HG03175 (cell line): ENCODE measurements around the gene SCAI.
"Not testable (repeated sequence)": the region's sequence is repeated elsewhere in the genome, so short reads cannot be mapped to it uniquely, and the experiment has no call there.

ENCODE experiments used
- ATAC-seq: cut with Tn5 transposase; IDR thresholded peaks from one replicate; pipeline ENCODE4 v1.9.1; 2021; ENCODE audit warnings: mild to moderate bottlenecking, moderate library complexity; ENCODE audit not compliant: unreplicated experiment

Gene SCAI

GRCh38 chr9:125043148-125043547 is 100.2 kb downstream of the SCAI start:
- no peak for ATAC-seq

GRCh38 chr9:125038166-125038565 is 105.2 kb downstream of the SCAI start:
- ATAC-seq: no peak

GRCh38 chr9:125028041-125028440 is 115.3 kb downstream of the SCAI start:
- no peak for ATAC-seq

- ATAC-seq: no peak
Observed at GRCh38 chr9:125024917-125025316, 118.4 kb downstream of the SCAI start.

GRCh38 chr9:125021069-125021468 is 122.3 kb downstream of the SCAI start:
- ATAC-seq: no peak

- not testable (repeated sequence) for ATAC-seq
Observed at GRCh38 chr9:125015655-125016054, 127.7 kb downstream of the SCAI start.

- not testable (repeated sequence) for ATAC-seq
Observed at GRCh38 chr9:125012013-125012412, 131.3 kb downstream of the SCAI start.

- ATAC-seq: no peak
Observed at GRCh38 chr9:125008599-125008998, 134.7 kb downstream of the SCAI start.

- no peak for ATAC-seq
Observed at GRCh38 chr9:125003332-125003731, 140.0 kb downstream of the SCAI start.

GRCh38 chr9:124983698-124984097 is 159.6 kb downstream of the SCAI start:
- no peak for ATAC-seq

- no peak for ATAC-seq
Observed at GRCh38 chr9:124980431-124980830, 162.9 kb downstream of the SCAI start.

GRCh38 chr9:124975131-124975530 is 168.2 kb downstream of the SCAI start:
- ATAC-seq: no peak

GRCh38 chr9:124973807-124974206 is 169.5 kb downstream of the SCAI start:
- no peak for ATAC-seq

- ATAC-seq: no peak
Observed at GRCh38 chr9:124972241-124972770, 171.0 kb downstream of the SCAI start.

- ATAC-seq: no peak
Observed at GRCh38 chr9:124969401-124969800, 173.9 kb downstream of the SCAI start.

GRCh38 chr9:124968238-124968637 is 175.1 kb downstream of the SCAI start:
- ATAC-seq: no peak

- not testable (repeated sequence) for ATAC-seq
Observed at GRCh38 chr9:124965775-124966568, 177.4 kb downstream of the SCAI start.

GRCh38 chr9:124964604-124965003 is 178.7 kb downstream of the SCAI start:
- no peak for ATAC-seq

GRCh38 chr9:124964056-124964455 is 179.3 kb downstream of the SCAI start:
- ATAC-seq: no peak

- no peak for ATAC-seq
Observed at GRCh38 chr9:124960409-124960752, 182.9 kb downstream of the SCAI start.

- ATAC-seq: not testable (repeated sequence)
Observed at GRCh38 chr9:124959671-124960408, 183.5 kb downstream of the SCAI start.

- no peak for ATAC-seq
Observed at GRCh38 chr9:124954255-124954654, 189.1 kb downstream of the SCAI start.
